Melanocyte of skin (primary cell): Measurements from ENCODE around the gene LARGE2. TPM values are rescaled to one million over a fixed set of nuclear protein-coding genes. Genes with fewer than 3 reads are reported as not detected.

Experiments used
- total RNA-seq, 2 donors: library from RNA; depleted of rRNA; stranded (reverse); fragments of >200 nt; gene quantifications; 2 replicates each; pipeline ENCODE4 v1.2.3, GENCODE V29; 2012

Gene LARGE2
- not detected for total RNA-seq

GRCh38 chr11:45922425-45923082 is at the start of gene LARGE2:
TSS of gene LARGE2 (plus strand) at chr11:45922656. CDS start at chr11:45922883, 227 bp downstream.

GRCh38 chr11:45885274-45885920 is 37.1 kb upstream of the LARGE2 start, which contains the start of gene MAPK8IP1:
TSS of gene MAPK8IP1 (plus strand) at chr11:45885651. CDS start at chr11:45885821, 170 bp downstream.

GRCh38 chr11:45906965-45907611 is 15.4 kb upstream of the LARGE2 start, which contains the start of gene FREY1:
TSS of gene FREY1 (minus strand) at chr11:45907271. CDS start at chr11:45907245, 26 bp downstream.

GRCh38 chr11:45917623-45918330 is 4.7 kb upstream of the LARGE2 start, which contains the start of gene PEX16:
TSS of gene PEX16 (minus strand) at chr11:45917877. CDS start at chr11:45917811, 66 bp downstream.

Other genes with a start within 250 kb of the LARGE2 start
- gene SLC35C1, start 117.5 kb upstream of the LARGE2 start, total RNA-seq, result 1 to 10 TPM; 6.2 to 9.7 TPM
- 1 to 10 TPM; 8.3 to 10.0 TPM for gene CRY2, start 75.2 kb upstream of the LARGE2 start, total RNA-seq
- gene MAPK8IP1, start 37.0 kb upstream of the LARGE2 start, total RNA-seq, result 1 to 10 TPM; 1.7 to 5.9 TPM
- gene FREY1, start 15.4 kb upstream of the LARGE2 start, total RNA-seq, result under 1 TPM; 0.33 to 0.34 TPM
- gene PEX16, start 4.8 kb upstream of the LARGE2 start, total RNA-seq, result 10 to 100 TPM; 26.5 to 34.0 TPM
- gene PHF21A, start 198.8 kb downstream of the LARGE2 start, total RNA-seq, result 10 to 100 TPM in 1 of 2 donors, 1 to 10 TPM in 1; 10.0 to 11.4 TPM